ENCODE measurements around the gene ATP2A1.
"Not testable (repeated sequence)": the region's sequence is repeated elsewhere in the genome, so short reads cannot be mapped to it uniquely, and the experiment has no call there.

Gene ATP2A1

GRCh38 chr16:28881565-28881964, 3.3 kb downstream of the ATP2A1 start:
- not testable (repeated sequence) for DNase-seq (ENCODE audit: low read depth, low spot score)

GRCh38 chr16:28882551-28883160, 4.4 kb downstream of the ATP2A1 start:
- DNase-seq (ENCODE audit: low read depth, low spot score): no peak

- no peak for DNase-seq (ENCODE audit: low read depth, low spot score)
These were observed 5.1 kb downstream of the ATP2A1 start for GRCh38 chr16:28883221-28883996.

GRCh38 chr16:28884045-28884444, 5.8 kb downstream of the ATP2A1 start:
- no peak for DNase-seq (ENCODE audit: low read depth, low spot score)

GRCh38 chr16:28886945-28887344, 8.7 kb downstream of the ATP2A1 start:
- no peak for DNase-seq (ENCODE audit: low read depth, low spot score)

- DNase-seq (ENCODE audit: low read depth, low spot score): not testable (repeated sequence)
These were observed 12.1 kb downstream of the ATP2A1 start for GRCh38 chr16:28890355-28890754.

GRCh38 chr16:28891964-28892890, 13.9 kb downstream of the ATP2A1 start:
- no peak for DNase-seq (ENCODE audit: low read depth, low spot score)

GRCh38 chr16:28893291-28893690, 15.0 kb downstream of the ATP2A1 start:
- no peak for DNase-seq (ENCODE audit: low read depth, low spot score)

- no peak for DNase-seq (ENCODE audit: low read depth, low spot score)
These were observed 17.3 kb downstream of the ATP2A1 start for GRCh38 chr16:28895609-28896008.

- no peak for DNase-seq (ENCODE audit: low read depth, low spot score)
These were observed 19.5 kb downstream of the ATP2A1 start for GRCh38 chr16:28897826-28898225.

- DNase-seq (ENCODE audit: low read depth, low spot score): no peak
These were observed 20.0 kb downstream of the ATP2A1 start for GRCh38 chr16:28898266-28898665.

GRCh38 chr16:28898942-28899341, 20.7 kb downstream of the ATP2A1 start:
- DNase-seq (ENCODE audit: low read depth, low spot score): no peak

- DNase-seq (ENCODE audit: low read depth, low spot score): no peak
These were observed 21.7 kb downstream of the ATP2A1 start for GRCh38 chr16:28899882-28900590.

- DNase-seq (ENCODE audit: low read depth, low spot score): no peak
These were observed 22.3 kb downstream of the ATP2A1 start for GRCh38 chr16:28900601-28901000.

- DNase-seq (ENCODE audit: low read depth, low spot score): no peak
These were observed 23.6 kb downstream of the ATP2A1 start for GRCh38 chr16:28901862-28902261.

- DNase-seq (ENCODE audit: low read depth, low spot score): no peak
These were observed 24.6 kb downstream of the ATP2A1 start for GRCh38 chr16:28902909-28903308.

GRCh38 chr16:28903344-28904042, 25.2 kb downstream of the ATP2A1 start:
- DNase-seq (ENCODE audit: low read depth, low spot score): no peak

GRCh38 chr16:28904363-28904762, 26.1 kb downstream of the ATP2A1 start:
- no peak for DNase-seq (ENCODE audit: low read depth, low spot score)

GRCh38 chr16:28904828-28905227, 26.5 kb downstream of the ATP2A1 start:
- no peak for DNase-seq (ENCODE audit: low read depth, low spot score)

GRCh38 chr16:28905229-28905754, 27.0 kb downstream of the ATP2A1 start:
- DNase-seq (ENCODE audit: low read depth, low spot score): no peak

All from activated naive CD8-positive, alpha-beta T cell treated with anti-CD3 and anti-CD28 coated beads, Interleukin-2, amount 50 U/mL, for 16 hours (primary cell).